HepG2 (cell line): ENCODE results near the gene SAMD4B. TPM values are rescaled to one million over a fixed set of nuclear protein-coding genes. Genes with fewer than 3 reads are reported as not detected.

Experiments
- AKAP8 ChIP-seq: sonication (generic); formaldehyde crosslinking; IDR thresholded peaks from 2 replicates; pipeline ENCODE4 v1.5.1; 2020; ENCODE audit warnings: mild to moderate bottlenecking, missing genetic modification reagents
- ATM ChIP-seq: fragments of 450-650 bp; IDR thresholded peaks from 2 replicates; pipeline ENCODE4 v1.7.1; 2017; ENCODE audit warnings: mild to moderate bottlenecking, borderline replicate concordance
- ELF3 ChIP-seq: IDR thresholded peaks from 2 replicates; pipeline ENCODE4 v1.6.1; 2016; ENCODE audit warnings: missing genetic modification reagents, missing compliant biosample characterization
- HNRNPH1 ChIP-seq: fragments of 200-400 bp; formaldehyde crosslinking; optimal IDR thresholded peaks from 2 replicates; pipeline ENCODE3; 2017; ENCODE audit warnings: mild to moderate bottlenecking, low read depth, low read length
- NFKB2 ChIP-seq: sonication (generic); formaldehyde crosslinking; IDR thresholded peaks from 2 replicates; pipeline ENCODE4 v1.4.0; 2020; ENCODE audit warnings: missing genetic modification reagents, borderline replicate concordance
- NFRKB ChIP-seq: fragments of 450-650 bp; IDR thresholded peaks from 2 replicates; pipeline ENCODE4 v1.6.1; 2017
- PTBP1 ChIP-seq: fragments of 200-400 bp; formaldehyde crosslinking; IDR thresholded peaks from 2 replicates; pipeline ENCODE4 v1.6.1; 2018; ENCODE audit warnings: low read length, low read depth; ENCODE audit not compliant: poor library complexity, severe bottlenecking
- RFX5 ChIP-seq: IDR thresholded peaks from 2 replicates; pipeline ENCODE4 v1.6.1; 2011; ENCODE audit warnings: low read depth, low read length, improper control_type of control experiment
- SIN3A ChIP-seq: IDR thresholded peaks from 2 replicates; pipeline ENCODE4 v1.6.1; 2011; ENCODE audit warnings: low read depth, mild to moderate bottlenecking, control low read depth, low read length, borderline replicate concordance
- ZBTB1 ChIP-seq: sonication (generic); formaldehyde crosslinking; IDR thresholded peaks from 2 replicates; pipeline ENCODE4 v1.4.0; 2020; ENCODE audit warnings: missing genetic modification reagents, borderline replicate concordance
- ZFP41 ChIP-seq: sonication (generic); formaldehyde crosslinking; IDR thresholded peaks from 2 replicates; pipeline ENCODE4 v1.4.0; 2020; ENCODE audit warnings: mild to moderate bottlenecking, missing genetic modification reagents, borderline replicate concordance
- ZNF33A ChIP-seq: sonication (generic); formaldehyde crosslinking; IDR thresholded peaks from 2 replicates; pipeline ENCODE4 v1.5.1; 2020; ENCODE audit warnings: missing genetic modification reagents, mild to moderate bottlenecking, moderate library complexity, borderline replicate concordance
- ZNF780A ChIP-seq: sonication (generic); formaldehyde crosslinking; IDR thresholded peaks from 2 replicates; pipeline ENCODE4 v1.8.0; 2022; ENCODE audit warnings: mild to moderate bottlenecking, missing genetic modification reagents, moderate library complexity
- ZNF792 ChIP-seq: IDR thresholded peaks from 2 replicates; pipeline ENCODE4 v1.6.1; 2016
- ZSCAN22 ChIP-seq: sonication (generic); formaldehyde crosslinking; IDR thresholded peaks from 2 replicates; pipeline ENCODE4 v1.4.0; 2020; ENCODE audit warnings: mild to moderate bottlenecking, missing genetic modification reagents
- polyA plus RNA-seq, 8 experiments: library from polyadenylated mRNA; depleted of rRNA in 3 of 8; stranded (reverse) in 7 of 8; unstranded in 1 of 8; fragments of >200 nt; fragmentation: Illumina TruSeq in 4 of 8; extraction: Trizol in 4 of 8; gene quantifications; 2 replicates each; pipeline versions ENCODE4 v1.2.1 to v1.2.3, GENCODE V29; 2011 to 2016; ENCODE audit warnings: low read depth in 4 of 8, missing spikeins in 1 of 8, mixed read lengths in 1 of 8; ENCODE audit not compliant: insufficient read depth in 1 of 8
- total RNA-seq, 5 experiments: library from RNA; depleted of rRNA; stranded (reverse); fragments of >200 nt; fragmentation: Illumina TruSeq; extraction: Trizol; gene quantifications; 2 replicates each; pipeline ENCODE4 v1.2.3, GENCODE V29; 2016; ENCODE audit warnings: low read depth in 1 of 5
- TF ChIP-seq, protein P1 (sequence below): sonication (generic); formaldehyde crosslinking; IDR thresholded peaks from 2 replicates; pipeline ENCODE4 v1.4.0; 2020; ENCODE audit warnings: missing genetic modification reagents, borderline replicate concordance
- TF ChIP-seq, protein P2 (sequence below): sonication (generic); formaldehyde crosslinking; IDR thresholded peaks from 2 replicates; pipeline ENCODE4 v1.5.0; 2020; ENCODE audit warnings: mild to moderate bottlenecking, missing genetic modification reagents, moderate library complexity
- TF ChIP-seq, protein P3 (sequence below): IDR thresholded peaks from 2 replicates; pipeline ENCODE4 v1.6.1; 2016
- TF ChIP-seq, protein P4 (sequence below): sonication (generic); formaldehyde crosslinking; IDR thresholded peaks from 2 replicates; pipeline ENCODE4 v1.8.0; 2022; ENCODE audit warnings: mild to moderate bottlenecking, missing genetic modification reagents, borderline replicate concordance
- TF ChIP-seq, protein P5 (sequence below): sonication (generic); formaldehyde crosslinking; IDR thresholded peaks from 2 replicates; pipeline ENCODE4 v1.4.0; 2020; ENCODE audit warnings: mild to moderate bottlenecking, missing genetic modification reagents

SAMD4B gene
- total and polyA plus RNA-seq, 2 of the 13 experiments (the other 11 are each of a cell fraction or from before 2014, with no cell fraction given): 26.0 to 31.8 TPM

DNA sequence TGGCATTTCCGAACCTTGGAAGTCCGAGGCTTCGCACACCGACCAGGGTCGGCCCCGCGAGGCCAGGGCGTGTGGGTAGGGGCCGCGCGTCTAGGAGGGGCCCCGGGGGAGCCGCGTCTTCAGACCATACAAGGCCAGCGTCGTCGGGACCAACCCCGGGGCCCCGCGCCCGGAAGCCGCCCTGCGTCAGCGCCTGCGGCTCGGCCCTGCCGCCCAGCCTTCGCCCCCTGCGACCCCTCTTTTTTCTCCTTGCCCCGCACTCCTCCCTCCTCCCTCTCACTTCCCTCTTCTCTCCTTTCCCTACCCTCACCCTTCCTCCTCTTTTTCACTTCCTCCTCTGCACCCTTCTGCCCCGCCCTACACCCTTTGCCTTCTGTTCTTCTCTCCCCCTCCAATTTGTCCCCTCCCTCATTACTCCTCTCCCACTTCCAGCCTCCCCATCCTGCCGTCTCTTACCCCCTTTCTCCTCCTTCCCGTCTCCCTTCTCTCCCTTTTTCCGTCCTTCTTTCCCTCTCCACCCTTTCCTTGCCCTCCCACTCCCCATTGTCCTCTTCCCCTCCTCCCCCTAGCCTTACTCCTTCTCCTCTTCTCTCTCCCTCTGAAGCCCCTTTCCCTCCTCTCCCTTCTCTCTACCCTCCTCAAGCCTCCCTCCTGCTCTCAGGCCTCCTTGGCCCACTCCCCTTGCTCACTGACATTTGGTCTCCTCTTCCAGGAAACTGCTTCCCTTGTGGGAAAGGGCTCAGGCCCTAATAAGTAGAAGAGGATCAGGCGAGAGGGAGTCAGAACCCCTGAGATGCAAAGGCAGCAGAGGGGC, 68.0 kb downstream of the SAMD4B start (continued):
- TF ChIP-seq, protein P1, sequence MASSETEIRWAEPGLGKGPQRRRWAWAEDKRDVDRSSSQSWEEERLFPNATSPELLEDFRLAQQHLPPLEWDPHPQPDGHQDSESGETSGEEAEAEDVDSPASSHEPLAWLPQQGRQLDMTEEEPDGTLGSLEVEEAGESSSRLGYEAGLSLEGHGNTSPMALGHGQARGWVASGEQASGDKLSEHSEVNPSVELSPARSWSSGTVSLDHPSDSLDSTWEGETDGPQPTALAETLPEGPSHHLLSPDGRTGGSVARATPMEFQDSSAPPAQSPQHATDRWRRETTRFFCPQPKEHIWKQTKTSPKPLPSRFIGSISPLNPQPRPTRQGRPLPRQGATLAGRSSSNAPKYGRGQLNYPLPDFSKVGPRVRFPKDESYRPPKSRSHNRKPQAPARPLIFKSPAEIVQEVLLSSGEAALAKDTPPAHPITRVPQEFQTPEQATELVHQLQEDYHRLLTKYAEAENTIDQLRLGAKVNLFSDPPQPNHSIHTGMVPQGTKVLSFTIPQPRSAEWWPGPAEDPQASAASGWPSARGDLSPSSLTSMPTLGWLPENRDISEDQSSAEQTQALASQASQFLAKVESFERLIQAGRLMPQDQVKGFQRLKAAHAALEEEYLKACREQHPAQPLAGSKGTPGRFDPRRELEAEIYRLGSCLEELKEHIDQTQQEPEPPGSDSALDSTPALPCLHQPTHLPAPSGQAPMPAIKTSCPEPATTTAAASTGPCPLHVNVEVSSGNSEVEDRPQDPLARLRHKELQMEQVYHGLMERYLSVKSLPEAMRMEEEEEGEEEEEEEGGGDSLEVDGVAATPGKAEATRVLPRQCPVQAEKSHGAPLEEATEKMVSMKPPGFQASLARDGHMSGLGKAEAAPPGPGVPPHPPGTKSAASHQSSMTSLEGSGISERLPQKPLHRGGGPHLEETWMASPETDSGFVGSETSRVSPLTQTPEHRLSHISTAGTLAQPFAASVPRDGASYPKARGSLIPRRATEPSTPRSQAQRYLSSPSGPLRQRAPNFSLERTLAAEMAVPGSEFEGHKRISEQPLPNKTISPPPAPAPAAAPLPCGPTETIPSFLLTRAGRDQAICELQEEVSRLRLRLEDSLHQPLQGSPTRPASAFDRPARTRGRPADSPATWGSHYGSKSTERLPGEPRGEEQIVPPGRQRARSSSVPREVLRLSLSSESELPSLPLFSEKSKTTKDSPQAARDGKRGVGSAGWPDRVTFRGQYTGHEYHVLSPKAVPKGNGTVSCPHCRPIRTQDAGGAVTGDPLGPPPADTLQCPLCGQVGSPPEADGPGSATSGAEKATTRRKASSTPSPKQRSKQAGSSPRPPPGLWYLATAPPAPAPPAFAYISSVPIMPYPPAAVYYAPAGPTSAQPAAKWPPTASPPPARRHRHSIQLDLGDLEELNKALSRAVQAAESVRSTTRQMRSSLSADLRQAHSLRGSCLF: no peak
- TF ChIP-seq ZNF780A (CRISPR knock-in tag) (no peak), HNRNPH1 (no peak), PTBP1 (no peak), ZNF792 (CRISPR knock-in tag) (no peak), NFKB2 (CRISPR knock-in tag) (no peak), ZSCAN22 (CRISPR knock-in tag) (no peak), ZFP41 (CRISPR knock-in tag) (no peak), ZBTB1 (CRISPR knock-in tag) (no peak), NFRKB (no peak), SIN3A (0 out of 2 replicates have a peak, but pooled peaks have one; percentile 57), ELF3 (CRISPR knock-in tag) (0 out of 2 replicates have a peak, but pooled peaks have one; percentile 56), AKAP8 (CRISPR knock-in tag) (no peak; the same call in 1 of the 2 replicates), ATM (no peak), RFX5 (no peak), ZNF33A (CRISPR knock-in tag) (no peak)
- TF ChIP-seq, protein P2, sequence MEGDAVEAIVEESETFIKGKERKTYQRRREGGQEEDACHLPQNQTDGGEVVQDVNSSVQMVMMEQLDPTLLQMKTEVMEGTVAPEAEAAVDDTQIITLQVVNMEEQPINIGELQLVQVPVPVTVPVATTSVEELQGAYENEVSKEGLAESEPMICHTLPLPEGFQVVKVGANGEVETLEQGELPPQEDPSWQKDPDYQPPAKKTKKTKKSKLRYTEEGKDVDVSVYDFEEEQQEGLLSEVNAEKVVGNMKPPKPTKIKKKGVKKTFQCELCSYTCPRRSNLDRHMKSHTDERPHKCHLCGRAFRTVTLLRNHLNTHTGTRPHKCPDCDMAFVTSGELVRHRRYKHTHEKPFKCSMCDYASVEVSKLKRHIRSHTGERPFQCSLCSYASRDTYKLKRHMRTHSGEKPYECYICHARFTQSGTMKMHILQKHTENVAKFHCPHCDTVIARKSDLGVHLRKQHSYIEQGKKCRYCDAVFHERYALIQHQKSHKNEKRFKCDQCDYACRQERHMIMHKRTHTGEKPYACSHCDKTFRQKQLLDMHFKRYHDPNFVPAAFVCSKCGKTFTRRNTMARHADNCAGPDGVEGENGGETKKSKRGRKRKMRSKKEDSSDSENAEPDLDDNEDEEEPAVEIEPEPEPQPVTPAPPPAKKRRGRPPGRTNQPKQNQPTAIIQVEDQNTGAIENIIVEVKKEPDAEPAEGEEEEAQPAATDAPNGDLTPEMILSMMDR (CRISPR knock-in tag): no peak
- TF ChIP-seq, protein P3, sequence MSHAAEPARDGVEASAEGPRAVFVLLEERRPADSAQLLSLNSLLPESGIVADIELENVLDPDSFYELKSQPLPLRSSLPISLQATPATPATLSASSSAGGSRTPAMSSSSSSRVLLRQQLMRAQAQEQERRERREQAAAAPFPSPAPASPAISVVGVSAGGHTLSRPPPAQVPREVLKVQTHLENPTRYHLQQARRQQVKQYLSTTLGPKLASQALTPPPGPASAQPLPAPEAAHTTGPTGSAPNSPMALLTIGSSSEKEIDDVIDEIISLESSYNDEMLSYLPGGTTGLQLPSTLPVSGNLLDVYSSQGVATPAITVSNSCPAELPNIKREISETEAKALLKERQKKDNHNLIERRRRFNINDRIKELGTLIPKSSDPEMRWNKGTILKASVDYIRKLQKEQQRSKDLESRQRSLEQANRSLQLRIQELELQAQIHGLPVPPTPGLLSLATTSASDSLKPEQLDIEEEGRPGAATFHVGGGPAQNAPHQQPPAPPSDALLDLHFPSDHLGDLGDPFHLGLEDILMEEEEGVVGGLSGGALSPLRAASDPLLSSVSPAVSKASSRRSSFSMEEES: no peak
- TF ChIP-seq, protein P4, sequence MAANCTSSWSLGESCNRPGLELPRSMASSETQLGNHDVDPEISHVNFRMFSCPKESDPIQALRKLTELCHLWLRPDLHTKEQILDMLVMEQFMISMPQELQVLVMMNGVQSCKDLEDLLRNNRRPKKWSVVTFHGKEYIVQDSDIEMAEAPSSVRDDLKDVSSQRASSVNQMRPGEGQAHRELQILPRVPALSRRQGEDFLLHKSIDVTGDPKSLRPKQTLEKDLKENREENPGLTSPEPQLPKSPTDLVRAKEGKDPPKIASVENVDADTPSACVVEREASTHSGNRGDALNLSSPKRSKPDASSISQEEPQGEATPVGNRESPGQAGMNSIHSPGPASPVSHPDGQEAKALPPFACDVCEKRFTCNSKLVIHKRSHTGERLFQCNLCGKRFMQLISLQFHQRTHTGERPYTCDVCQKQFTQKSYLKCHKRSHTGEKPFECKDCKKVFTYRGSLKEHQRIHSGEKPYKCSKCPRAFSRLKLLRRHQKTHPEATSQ (CRISPR knock-in tag): peak; percentile 11; the same call in 1 of the 2 replicates
- TF ChIP-seq, protein P5, sequence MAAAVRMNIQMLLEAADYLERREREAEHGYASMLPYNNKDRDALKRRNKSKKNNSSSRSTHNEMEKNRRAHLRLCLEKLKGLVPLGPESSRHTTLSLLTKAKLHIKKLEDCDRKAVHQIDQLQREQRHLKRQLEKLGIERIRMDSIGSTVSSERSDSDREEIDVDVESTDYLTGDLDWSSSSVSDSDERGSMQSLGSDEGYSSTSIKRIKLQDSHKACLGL (CRISPR knock-in tag): no peak
